ENCODE results near the gene ZNF385B.

DNA sequence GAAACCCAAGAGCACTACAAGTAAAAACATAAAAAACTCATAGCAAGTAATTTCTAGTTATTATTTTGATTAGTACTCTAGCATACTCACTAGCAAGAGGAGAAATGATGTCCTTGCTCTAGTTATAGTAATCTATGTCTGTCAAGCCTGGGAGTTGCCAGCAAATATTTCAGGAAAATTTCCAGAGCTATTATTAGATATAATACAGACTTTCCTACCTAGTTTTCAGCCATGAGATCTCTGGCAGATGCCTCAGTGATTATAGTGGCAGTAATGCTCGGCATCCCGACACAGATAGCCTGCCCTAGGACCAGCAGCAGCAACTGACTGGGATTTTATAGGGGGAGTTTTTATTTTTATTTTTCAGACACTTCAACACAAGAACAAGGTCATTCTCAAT lies 224.4 kb downstream of the ZNF385B start:
- TF ChIP-seq, protein P1, sequence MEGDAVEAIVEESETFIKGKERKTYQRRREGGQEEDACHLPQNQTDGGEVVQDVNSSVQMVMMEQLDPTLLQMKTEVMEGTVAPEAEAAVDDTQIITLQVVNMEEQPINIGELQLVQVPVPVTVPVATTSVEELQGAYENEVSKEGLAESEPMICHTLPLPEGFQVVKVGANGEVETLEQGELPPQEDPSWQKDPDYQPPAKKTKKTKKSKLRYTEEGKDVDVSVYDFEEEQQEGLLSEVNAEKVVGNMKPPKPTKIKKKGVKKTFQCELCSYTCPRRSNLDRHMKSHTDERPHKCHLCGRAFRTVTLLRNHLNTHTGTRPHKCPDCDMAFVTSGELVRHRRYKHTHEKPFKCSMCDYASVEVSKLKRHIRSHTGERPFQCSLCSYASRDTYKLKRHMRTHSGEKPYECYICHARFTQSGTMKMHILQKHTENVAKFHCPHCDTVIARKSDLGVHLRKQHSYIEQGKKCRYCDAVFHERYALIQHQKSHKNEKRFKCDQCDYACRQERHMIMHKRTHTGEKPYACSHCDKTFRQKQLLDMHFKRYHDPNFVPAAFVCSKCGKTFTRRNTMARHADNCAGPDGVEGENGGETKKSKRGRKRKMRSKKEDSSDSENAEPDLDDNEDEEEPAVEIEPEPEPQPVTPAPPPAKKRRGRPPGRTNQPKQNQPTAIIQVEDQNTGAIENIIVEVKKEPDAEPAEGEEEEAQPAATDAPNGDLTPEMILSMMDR (IDR thresholded peaks at IDR 0.05; ENCODE audit: low read depth, low read length): no peak
- TF ChIP-seq POLR2A (IDR thresholded peaks at IDR 0.05; ENCODE audit: extremely low read depth, insufficient read length) (no peak), MAX (IDR thresholded peaks at IDR 0.05; ENCODE audit: low read depth, low read length) (no peak)

Measured in NB4 (cell line).